Thoracic aorta (tissue), 2 donors: ENCODE data around the gene SEC16B. TPM values are rescaled to one million over a fixed set of nuclear protein-coding genes. Genes with fewer than 3 reads are reported as not detected.

Experiments used
- ATAC-seq: fragments of 150-250 bp; one replicate; pipeline ENCODE4 v1.8.0; 2017; ENCODE audit warnings: low read depth; ENCODE audit not compliant: insufficient number of reproducible peaks, low FRiP score
- DNase-seq: peaks from one replicate; pipeline ENCODE4 v3.0.0-alpha.2; 2020; ENCODE audit warnings: low spot score
- H3K27ac ChIP-seq, 2 donors: fragments of 200-600 bp; sonication (generic); 1 replicate in 1 of 2; 2 replicates in 1 of 2; pipeline ENCODE4 v1.5.1; 2016; ENCODE audit warnings: mild to moderate bottlenecking in 2 of 2, moderate library complexity in 2 of 2
- H3K27me3 ChIP-seq: fragments of 200-600 bp; sonication (generic); replicated peaks from 2 replicates; pipeline ENCODE4 v1.6.0; 2016; ENCODE audit warnings: mild to moderate bottlenecking; ENCODE audit not compliant: insufficient read depth
- H3K36me3 ChIP-seq: fragments of 200-600 bp; sonication (generic); one replicate; pipeline ENCODE4 v1.5.1; 2016
- H3K4me1 ChIP-seq, 2 donors: fragments of 200-600 bp; sonication (generic); 1 replicate in 1 of 2; 2 replicates in 1 of 2; pipeline versions ENCODE4 v1.5.1 to v1.6.0; 2016; ENCODE audit warnings: low read depth in 2 of 2, mild to moderate bottlenecking in 1 of 2; ENCODE audit not compliant: control insufficient read depth in 1 of 2
- H3K4me3 ChIP-seq: fragments of 200-600 bp; sonication (generic); 2 replicates; pipeline ENCODE4 v1.5.1; 2016; ENCODE audit warnings: mild to moderate bottlenecking
- H3K9me3 ChIP-seq: fragments of 200-600 bp; sonication (generic); 2 replicates; pipeline ENCODE4 v1.5.1; 2016
- total RNA-seq, 2 donors: library from RNA; depleted of rRNA; stranded (reverse); fragments of >200 nt; gene quantifications; one replicate each; pipeline versions ENCODE4 v1.1.0 to v1.2.3, GENCODE V29; 2016
- TF ChIP-seq, protein P1 (sequence below): fragments of 200-600 bp; sonication (generic); IDR thresholded peaks from one replicate; pipeline ENCODE4 v1.5.1; 2019; ENCODE audit warnings: antibody characterized with exemption

The SEC16B gene, protein sequence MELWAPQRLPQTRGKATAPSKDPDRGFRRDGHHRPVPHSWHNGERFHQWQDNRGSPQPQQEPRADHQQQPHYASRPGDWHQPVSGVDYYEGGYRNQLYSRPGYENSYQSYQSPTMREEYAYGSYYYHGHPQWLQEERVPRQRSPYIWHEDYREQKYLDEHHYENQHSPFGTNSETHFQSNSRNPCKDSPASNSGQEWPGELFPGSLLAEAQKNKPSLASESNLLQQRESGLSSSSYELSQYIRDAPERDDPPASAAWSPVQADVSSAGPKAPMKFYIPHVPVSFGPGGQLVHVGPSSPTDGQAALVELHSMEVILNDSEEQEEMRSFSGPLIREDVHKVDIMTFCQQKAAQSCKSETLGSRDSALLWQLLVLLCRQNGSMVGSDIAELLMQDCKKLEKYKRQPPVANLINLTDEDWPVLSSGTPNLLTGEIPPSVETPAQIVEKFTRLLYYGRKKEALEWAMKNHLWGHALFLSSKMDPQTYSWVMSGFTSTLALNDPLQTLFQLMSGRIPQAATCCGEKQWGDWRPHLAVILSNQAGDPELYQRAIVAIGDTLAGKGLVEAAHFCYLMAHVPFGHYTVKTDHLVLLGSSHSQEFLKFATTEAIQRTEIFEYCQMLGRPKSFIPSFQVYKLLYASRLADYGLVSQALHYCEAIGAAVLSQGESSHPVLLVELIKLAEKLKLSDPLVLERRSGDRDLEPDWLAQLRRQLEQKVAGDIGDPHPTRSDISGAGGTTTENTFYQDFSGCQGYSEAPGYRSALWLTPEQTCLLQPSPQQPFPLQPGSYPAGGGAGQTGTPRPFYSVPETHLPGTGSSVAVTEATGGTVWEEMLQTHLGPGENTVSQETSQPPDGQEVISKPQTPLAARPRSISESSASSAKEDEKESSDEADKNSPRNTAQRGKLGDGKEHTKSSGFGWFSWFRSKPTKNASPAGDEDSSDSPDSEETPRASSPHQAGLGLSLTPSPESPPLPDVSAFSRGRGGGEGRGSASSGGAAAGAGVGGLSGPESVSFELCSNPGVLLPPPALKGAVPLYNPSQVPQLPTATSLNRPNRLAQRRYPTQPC
- 1 to 10 TPM; 4.2 to 6.8 TPM for total RNA-seq

DNA sequence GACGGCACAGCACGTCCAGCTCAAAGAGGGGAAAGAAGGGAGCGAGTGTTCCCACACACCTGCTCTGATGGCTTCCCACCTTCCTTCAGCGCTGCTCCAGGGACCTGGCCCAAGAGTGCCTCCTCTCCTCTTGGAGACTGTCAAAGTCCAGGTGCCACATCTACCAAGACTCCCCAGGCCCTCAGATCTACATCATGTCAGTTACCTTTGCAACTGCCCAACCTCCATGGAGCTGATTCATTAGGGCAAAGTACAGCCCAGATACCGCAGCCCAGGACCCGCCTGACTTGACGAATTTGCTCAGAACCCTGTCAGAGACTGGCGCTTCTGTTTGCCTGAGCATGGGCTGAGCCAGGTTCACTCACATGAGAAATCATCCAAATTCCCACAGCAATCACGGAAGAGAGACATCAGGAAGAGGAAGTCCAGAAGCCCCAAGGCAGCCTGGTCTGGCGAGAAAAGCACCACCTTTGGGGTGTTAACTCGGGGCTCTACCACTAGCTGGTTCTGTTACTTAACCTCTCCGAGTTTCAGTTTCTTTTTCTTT lies at the start of gene SEC16B:
Gene SEC16B (minus strand): TSS at position 234 of the 547 bp plus-strand sequence. CDS start 2,077 bp downstream, outside the sequence.
- H3K36me3 ChIP-seq = peaks cover 11% of the 10 kb centered on the region
- no peaks in the 10 kb centered on the region for H3K9me3 ChIP-seq
- H3K27me3 ChIP-seq = no peaks in the 10 kb centered on the region
- H3K27ac ChIP-seq = no peak within 1 kb of the TSS
- no peaks in the 10 kb centered on the region for H3K4me1 ChIP-seq
- DNase-seq (no peak), ATAC-seq (no peak)
- no peak within 1 kb of the TSS for H3K4me3 ChIP-seq
- TF ChIP-seq, protein P1, sequence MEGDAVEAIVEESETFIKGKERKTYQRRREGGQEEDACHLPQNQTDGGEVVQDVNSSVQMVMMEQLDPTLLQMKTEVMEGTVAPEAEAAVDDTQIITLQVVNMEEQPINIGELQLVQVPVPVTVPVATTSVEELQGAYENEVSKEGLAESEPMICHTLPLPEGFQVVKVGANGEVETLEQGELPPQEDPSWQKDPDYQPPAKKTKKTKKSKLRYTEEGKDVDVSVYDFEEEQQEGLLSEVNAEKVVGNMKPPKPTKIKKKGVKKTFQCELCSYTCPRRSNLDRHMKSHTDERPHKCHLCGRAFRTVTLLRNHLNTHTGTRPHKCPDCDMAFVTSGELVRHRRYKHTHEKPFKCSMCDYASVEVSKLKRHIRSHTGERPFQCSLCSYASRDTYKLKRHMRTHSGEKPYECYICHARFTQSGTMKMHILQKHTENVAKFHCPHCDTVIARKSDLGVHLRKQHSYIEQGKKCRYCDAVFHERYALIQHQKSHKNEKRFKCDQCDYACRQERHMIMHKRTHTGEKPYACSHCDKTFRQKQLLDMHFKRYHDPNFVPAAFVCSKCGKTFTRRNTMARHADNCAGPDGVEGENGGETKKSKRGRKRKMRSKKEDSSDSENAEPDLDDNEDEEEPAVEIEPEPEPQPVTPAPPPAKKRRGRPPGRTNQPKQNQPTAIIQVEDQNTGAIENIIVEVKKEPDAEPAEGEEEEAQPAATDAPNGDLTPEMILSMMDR = no peak

DNA sequence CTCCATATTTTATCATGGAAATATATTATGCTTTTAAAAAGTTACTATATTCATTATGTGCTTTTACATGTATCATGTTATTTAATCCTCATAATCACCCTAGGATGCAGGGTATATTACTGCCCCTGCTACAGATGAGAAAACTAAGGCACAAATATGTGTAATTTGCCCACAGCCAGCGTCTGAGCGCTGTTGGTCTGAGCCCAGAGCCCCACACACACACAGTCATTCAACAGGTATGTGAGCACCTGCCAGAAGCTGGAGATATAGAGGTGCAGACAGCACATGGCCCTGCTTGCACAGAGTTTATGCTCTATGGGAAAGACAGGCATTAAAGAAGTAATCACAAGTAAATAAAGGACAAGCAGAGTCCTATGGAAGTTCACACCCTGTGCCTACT lies 49.8 kb upstream of the SEC16B start:
- Histone ChIP-seq H3K4me3 (no peak overlapping the region), H3K27me3 (no peaks in the 10 kb centered on the region), H3K4me1 (no peaks in the 10 kb centered on the region), H3K36me3 (peaks cover 6% of the 10 kb centered on the region), H3K27ac (no peak overlapping the region), H3K9me3 (no peaks in the 10 kb centered on the region)
- DNase-seq (no peak), ATAC-seq (no peak)
- TF ChIP-seq, protein P1 = no peak

DNA sequence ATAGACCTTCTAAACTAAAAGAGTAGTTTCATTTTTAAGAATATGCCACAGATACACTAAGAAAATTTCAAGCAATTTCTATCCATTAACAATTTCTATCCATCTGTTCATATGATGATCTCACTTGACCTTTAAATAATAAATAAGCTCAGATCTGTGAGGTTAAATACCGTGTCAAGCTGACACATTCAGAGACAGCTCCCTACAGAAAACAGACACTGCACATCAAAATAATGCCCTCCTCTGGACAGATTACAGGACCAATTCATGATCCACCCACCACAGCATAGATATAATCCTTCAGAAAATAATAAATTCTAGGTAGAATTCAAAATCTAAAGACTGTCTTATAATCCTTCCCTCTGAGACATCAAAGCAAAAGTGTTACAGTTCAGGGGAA lies 49.4 kb upstream of the SEC16B start:
- TF ChIP-seq, protein P1 = no peak

GRCh38 chr1:178017517-178017916 lies 47.7 kb upstream of the SEC16B start:
- H3K4me3 ChIP-seq = no peak overlapping the region
- H3K27me3 ChIP-seq = no peaks in the 10 kb centered on the region
- ATAC-seq (no peak), DNase-seq (no peak)
- no peaks in the 10 kb centered on the region for H3K9me3 ChIP-seq
- H3K4me1 ChIP-seq = no peaks in the 10 kb centered on the region
- H3K27ac ChIP-seq = no peak overlapping the region
- H3K36me3 ChIP-seq = peaks cover 6% of the 10 kb centered on the region
- TF ChIP-seq, protein P1 = no peak

More for the DNA sequence above, 49.4 kb upstream of the SEC16B start:
- DNase-seq (no peak), ATAC-seq (no peak)
- Histone ChIP-seq H3K9me3 (no peaks in the 10 kb centered on the region), H3K4me1 (no peaks in the 10 kb centered on the region), H3K27me3 (no peaks in the 10 kb centered on the region), H3K4me3 (no peak overlapping the region), H3K27ac (no peak overlapping the region), H3K36me3 (peaks cover 6% of the 10 kb centered on the region)
